ENCODE results near the gene DMRT1.

DNA sequence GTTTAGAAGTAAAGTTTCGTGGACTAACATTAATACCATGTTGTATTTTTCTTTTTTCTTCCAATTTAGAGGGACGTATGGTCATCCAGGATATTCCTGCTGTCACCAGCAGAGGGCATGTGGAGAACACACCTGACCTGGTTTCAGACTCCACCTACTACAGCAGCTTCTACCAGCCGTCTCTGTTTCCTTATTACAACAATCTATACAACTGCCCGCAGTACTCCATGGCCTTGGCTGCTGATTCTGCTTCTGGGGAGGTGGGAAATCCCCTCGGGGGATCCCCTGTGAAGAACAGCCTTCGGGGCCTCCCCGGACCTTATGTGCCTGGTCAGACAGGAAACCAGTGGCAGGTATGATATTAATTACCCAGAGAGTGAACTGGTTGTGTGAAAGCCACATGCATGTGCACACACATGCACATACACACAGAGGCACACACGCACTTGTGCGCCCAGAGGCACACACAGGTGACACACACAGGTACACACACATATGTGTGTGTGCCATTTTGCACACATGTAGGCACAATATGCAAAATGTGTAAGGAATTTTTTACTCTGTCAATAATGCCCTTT lies 52.4 kb downstream of the DMRT1 start:
- TF ChIP-seq ZNF777 (tag by site-specific recombination; IDR thresholded peaks at IDR 0.05; ENCODE audit: borderline replicate concordance) (no peak), ZNF24 (tag by site-specific recombination; IDR thresholded peaks at IDR 0.05) (no peak), ZNF19 (tag by site-specific recombination; IDR thresholded peaks at IDR 0.05; ENCODE audit: low read depth) (no peak), SALL2 (tag by site-specific recombination; IDR thresholded peaks at IDR 0.05; ENCODE audit: borderline replicate concordance) (no peak), ZNF211 (tag by site-specific recombination; IDR thresholded peaks at IDR 0.05; ENCODE audit: low read depth) (no peak), TRIM28 (IDR thresholded peaks at IDR 0.05; ENCODE audit: borderline replicate concordance, low read length) (no peak), MYNN (tag by site-specific recombination; IDR thresholded peaks at IDR 0.05; ENCODE audit: borderline replicate concordance) (no peak), ZNF274 (IDR thresholded peaks at IDR 0.05; ENCODE audit: low read length) (no peak), ZNF274 (tag by site-specific recombination; IDR thresholded peaks at IDR 0.05; ENCODE audit: borderline replicate concordance) (no peak), ZNF423 (tag by site-specific recombination; IDR thresholded peaks at IDR 0.05) (no peak), KLF7 (tag by site-specific recombination; IDR thresholded peaks at IDR 0.05; ENCODE audit: borderline replicate concordance) (no peak), SCRT2 (tag by site-specific recombination; IDR thresholded peaks at IDR 0.05) (no peak)
- TF ChIP-seq, protein P1, sequence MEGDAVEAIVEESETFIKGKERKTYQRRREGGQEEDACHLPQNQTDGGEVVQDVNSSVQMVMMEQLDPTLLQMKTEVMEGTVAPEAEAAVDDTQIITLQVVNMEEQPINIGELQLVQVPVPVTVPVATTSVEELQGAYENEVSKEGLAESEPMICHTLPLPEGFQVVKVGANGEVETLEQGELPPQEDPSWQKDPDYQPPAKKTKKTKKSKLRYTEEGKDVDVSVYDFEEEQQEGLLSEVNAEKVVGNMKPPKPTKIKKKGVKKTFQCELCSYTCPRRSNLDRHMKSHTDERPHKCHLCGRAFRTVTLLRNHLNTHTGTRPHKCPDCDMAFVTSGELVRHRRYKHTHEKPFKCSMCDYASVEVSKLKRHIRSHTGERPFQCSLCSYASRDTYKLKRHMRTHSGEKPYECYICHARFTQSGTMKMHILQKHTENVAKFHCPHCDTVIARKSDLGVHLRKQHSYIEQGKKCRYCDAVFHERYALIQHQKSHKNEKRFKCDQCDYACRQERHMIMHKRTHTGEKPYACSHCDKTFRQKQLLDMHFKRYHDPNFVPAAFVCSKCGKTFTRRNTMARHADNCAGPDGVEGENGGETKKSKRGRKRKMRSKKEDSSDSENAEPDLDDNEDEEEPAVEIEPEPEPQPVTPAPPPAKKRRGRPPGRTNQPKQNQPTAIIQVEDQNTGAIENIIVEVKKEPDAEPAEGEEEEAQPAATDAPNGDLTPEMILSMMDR (tag by site-specific recombination; IDR thresholded peaks at IDR 0.05) = peak; percentile 38; the same call in 1 of the 2 replicates
- TF ChIP-seq, protein P2, sequence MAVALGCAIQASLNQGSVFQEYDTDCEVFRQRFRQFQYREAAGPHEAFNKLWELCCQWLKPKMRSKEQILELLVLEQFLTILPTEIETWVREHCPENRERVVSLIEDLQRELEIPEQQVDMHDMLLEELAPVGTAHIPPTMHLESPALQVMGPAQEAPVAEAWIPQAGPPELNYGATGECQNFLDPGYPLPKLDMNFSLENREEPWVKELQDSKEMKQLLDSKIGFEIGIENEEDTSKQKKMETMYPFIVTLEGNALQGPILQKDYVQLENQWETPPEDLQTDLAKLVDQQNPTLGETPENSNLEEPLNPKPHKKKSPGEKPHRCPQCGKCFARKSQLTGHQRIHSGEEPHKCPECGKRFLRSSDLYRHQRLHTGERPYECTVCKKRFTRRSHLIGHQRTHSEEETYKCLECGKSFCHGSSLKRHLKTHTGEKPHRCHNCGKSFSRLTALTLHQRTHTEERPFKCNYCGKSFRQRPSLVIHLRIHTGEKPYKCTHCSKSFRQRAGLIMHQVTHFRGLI (tag by site-specific recombination; IDR thresholded peaks at IDR 0.05) = no peak

Measured in HEK293 (cell line).